ENCODE measurements around the gene ROM1. TPM values are rescaled to one million over a fixed set of nuclear protein-coding genes. Genes with fewer than 3 reads are reported as not detected.

ROM1 gene
- total and polyA plus RNA-seq, 2 donors (not counting 3 experiments of a cell fraction or from before 2014, with no cell fraction given): 5.3 to 8.8 TPM

- dilution Hi-C loops (cut with MboI; ENCODE audit: extremely low pct_ligation_motif_present, low sequenced_read_pairs): no loop called here
- H3K27ac ChIP-seq (ENCODE audit: insufficient read depth, low read depth, low read length): peak within 1 kb of the TSS; percentile 54
- H3K36me3 ChIP-seq (ENCODE audit: control insufficient read depth in 2 of 2, extremely low read depth in 1 of 2, insufficient read depth in 2 of 2, low read length in 2 of 2): peaks cover 12 to 24% of the 10 kb centered on the region in 2 experiments
- H3K79me2 ChIP-seq (ENCODE audit: control insufficient read depth, insufficient read depth, low read length): peaks cover 41% of the 10 kb centered on the region
- ChIA-PET CTCF (interaction anchor here (0.5 to 3.8 kb wide), 9 partner anchors 9 to 206 kb away, joined by 3 to 29 read pairs (median 6); partner anchors contain the start of genes B3GAT3, EEF1G, EML3 and GANAB), POLR2A (interaction anchor here (0.6 to 2.1 kb wide), 9 partner anchors 10 to 240 kb away, joined by 4 to 19 read pairs (median 5); partner anchors contain the start of genes B3GAT3, C11orf98, CSKMT and EEF1G)
- no peaks in the 10 kb centered on the region for H3K27me3 ChIP-seq (ENCODE audit: control insufficient read depth in 2 of 2, insufficient read depth in 2 of 2, low read length in 2 of 2)
- H3K9me3 ChIP-seq (replicated peaks; ENCODE audit: control insufficient read depth, insufficient read depth, low read length): no peaks in the 10 kb centered on the region
- intact Hi-C loops (cut with micrococcal nuclease): loop anchor here (1.0 to 2.0 kb wide), 2 partner anchors 11 to 105 kb away; partner anchors contain the start of genes BSCL2, EML3 and GNG3
- H3K4me2 ChIP-seq (ENCODE audit: insufficient read depth, low read length): peak within 1 kb of the TSS; percentile 89
- H4K20me1 ChIP-seq (replicated peaks; ENCODE audit: control insufficient read depth, extremely low read depth, insufficient read depth, low read length): no peaks in the 10 kb centered on the region
- peak within 1 kb of the TSS; percentile 30 for H2AFZ ChIP-seq (ENCODE audit: low read depth, low read length)
- FAIRE-seq (peak; percentile 99), DNase-seq (ENCODE audit: low read depth, low spot score) (peak; percentile 99)
- H3K4me3 ChIP-seq (replicated peaks in 1 of 3; ENCODE audit: insufficient read depth in 1 of 3, low read depth in 1 of 3, low read length in 3 of 3): peak within 1 kb of the TSS; percentile 61 to 98 (median 92)
- peak within 1 kb of the TSS; percentile 89 for H3K9ac ChIP-seq (replicated peaks; ENCODE audit: extremely low read depth, insufficient read depth, low read length)
- H3K4me1 ChIP-seq (ENCODE audit: control insufficient read depth, extremely low read depth, insufficient read depth, low read length): peaks cover 19% of the 10 kb centered on the region
- TSS peak; percentile 51 for BruUV-seq (replicated peaks)
- TF ChIP-seq, protein P1, sequence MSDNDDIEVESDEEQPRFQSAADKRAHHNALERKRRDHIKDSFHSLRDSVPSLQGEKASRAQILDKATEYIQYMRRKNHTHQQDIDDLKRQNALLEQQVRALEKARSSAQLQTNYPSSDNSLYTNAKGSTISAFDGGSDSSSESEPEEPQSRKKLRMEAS (IDR thresholded peaks at IDR 0.05; ENCODE audit: insufficient read depth, insufficient read length): no peak
- TF ChIP-seq POLR2AphosphoS5 (IDR thresholded peaks at IDR 0.05; ENCODE audit: insufficient read depth, low read depth, low read length): peak; percentile 89
- peak; percentile 75 for TF ChIP-seq POLR2A (IDR thresholded peaks at IDR 0.05; ENCODE audit: low read depth, low read length)
- no peaks in the 10 kb centered on the region for H3K9me1 ChIP-seq (replicated peaks; ENCODE audit: control insufficient read depth, extremely low read depth, insufficient read depth, low read length)
Measured at GRCh38 chr11:62601372-62602140, 11.5 kb upstream of the ROM1 start, which contains the start of gene MTA2. Gene MTA2, minus strand, starts transcription at chr11:62601865. Its CDS starts 415 bp downstream, at chr11:62601450.

All from endothelial cell of umbilical vein (primary cell).